PC-3 (cell line): ENCODE data around the gene SSTR3.

Source experiments
- EZH2 ChIP-seq: fragments of 300-600 bp; sonication (generic); IDR thresholded peaks from one replicate; pipeline ENCODE4 v1.6.1; 2017; ENCODE audit warnings: antibody characterized with exemption, mild to moderate bottlenecking, low read length; ENCODE audit not compliant: unreplicated experiment
- EZH2phosphoT487 ChIP-seq: fragments of 300-600 bp; sonication (generic); IDR thresholded peaks from 2 replicates; pipeline ENCODE4 v1.6.1; 2018; ENCODE audit warnings: mild to moderate bottlenecking, antibody characterized with exemption, low read length, borderline replicate concordance
- TF ChIP-seq, protein P1 (sequence below): fragments of 300-600 bp; sonication (generic); conservative IDR thresholded peaks from 2 replicates; pipeline ENCODE4 v1.5.1; 2017; ENCODE audit warnings: antibody characterized with exemption, low read depth, mild to moderate bottlenecking, low read length

DNA sequence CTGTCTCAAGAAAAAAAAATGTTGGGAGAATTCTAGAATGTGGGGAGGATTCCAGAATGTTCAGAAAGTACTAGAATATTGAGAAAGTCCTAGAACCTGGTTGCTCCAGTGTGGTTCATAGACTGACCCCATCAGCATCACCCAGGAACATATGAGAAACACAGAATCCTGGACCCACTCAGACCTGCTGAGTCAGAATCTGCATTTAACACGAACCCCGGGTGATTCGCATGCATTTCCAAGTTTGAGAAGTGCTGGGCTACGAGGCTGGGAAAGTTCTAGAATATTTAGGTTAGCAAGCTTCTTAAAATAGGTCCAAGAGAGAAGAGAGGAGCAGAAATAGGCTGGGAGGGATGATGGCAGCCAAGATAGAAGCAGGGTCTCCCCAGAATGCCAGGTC lies 30.6 kb downstream of the SSTR3 start:
- TF ChIP-seq, protein P1, sequence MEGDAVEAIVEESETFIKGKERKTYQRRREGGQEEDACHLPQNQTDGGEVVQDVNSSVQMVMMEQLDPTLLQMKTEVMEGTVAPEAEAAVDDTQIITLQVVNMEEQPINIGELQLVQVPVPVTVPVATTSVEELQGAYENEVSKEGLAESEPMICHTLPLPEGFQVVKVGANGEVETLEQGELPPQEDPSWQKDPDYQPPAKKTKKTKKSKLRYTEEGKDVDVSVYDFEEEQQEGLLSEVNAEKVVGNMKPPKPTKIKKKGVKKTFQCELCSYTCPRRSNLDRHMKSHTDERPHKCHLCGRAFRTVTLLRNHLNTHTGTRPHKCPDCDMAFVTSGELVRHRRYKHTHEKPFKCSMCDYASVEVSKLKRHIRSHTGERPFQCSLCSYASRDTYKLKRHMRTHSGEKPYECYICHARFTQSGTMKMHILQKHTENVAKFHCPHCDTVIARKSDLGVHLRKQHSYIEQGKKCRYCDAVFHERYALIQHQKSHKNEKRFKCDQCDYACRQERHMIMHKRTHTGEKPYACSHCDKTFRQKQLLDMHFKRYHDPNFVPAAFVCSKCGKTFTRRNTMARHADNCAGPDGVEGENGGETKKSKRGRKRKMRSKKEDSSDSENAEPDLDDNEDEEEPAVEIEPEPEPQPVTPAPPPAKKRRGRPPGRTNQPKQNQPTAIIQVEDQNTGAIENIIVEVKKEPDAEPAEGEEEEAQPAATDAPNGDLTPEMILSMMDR = no peak
- TF ChIP-seq EZH2 = no peak
- TF ChIP-seq EZH2phosphoT487 = no peak
